ENCODE data around the gene JPH3. TPM values are rescaled to one million over a fixed set of nuclear protein-coding genes. Genes with fewer than 3 reads are reported as not detected.
A peak's percentile ranks its signal among the peaks of the same experiment; 100 is the strongest.

JPH3 gene
- polyA plus RNA-seq, 1 experiment: not detected

GRCh38 chr16:87569601-87570571, 32.4 kb upstream of the JPH3 start:
- POLR2A ChIA-PET: no interaction called here
- TF ChIP-seq CTCF (IDR thresholded peaks at IDR 0.05; ENCODE audit: insufficient read depth, low read depth, low read length): no peak

GRCh38 chr16:87570572-87570937, 31.8 kb upstream of the JPH3 start:
- ChIA-PET POLR2A (no interaction called here), CTCF (interaction anchor here (0.8 to 4.1 kb wide), 11 partner anchors 8 to 182 kb away, joined by 3 to 23 read pairs (median 7); no protein-coding TSS in a partner anchor)
- Histone ChIP-seq H3K36me3 (ENCODE audit: control insufficient read depth, insufficient read depth, low read length) (no peaks in the 10 kb centered on the region), H3K4me3 (ENCODE audit: low read depth, low read length) (no peak overlapping the region), H3K27me3 (ENCODE audit: control insufficient read depth, insufficient read depth, low read length) (peaks cover 3% of the 10 kb centered on the region; the same call in 1 of the 2 replicates)
- no peak for TF ChIP-seq CTCF (IDR thresholded peaks at IDR 0.05; ENCODE audit: insufficient read depth, low read depth, low read length)
- DNase-seq (ENCODE audit: low read depth): no peak

More at GRCh38 chr16:87569601-87570571, 32.4 kb upstream of the JPH3 start:
- no peak overlapping the region for H3K4me3 ChIP-seq (ENCODE audit: low read depth, low read length)
- H3K36me3 ChIP-seq (ENCODE audit: control insufficient read depth, insufficient read depth, low read length): no peaks in the 10 kb centered on the region
- peaks cover 2% of the 10 kb centered on the region; the same call in 1 of the 2 replicates for H3K27me3 ChIP-seq (ENCODE audit: control insufficient read depth, insufficient read depth, low read length)
- CTCF ChIA-PET: interaction anchor here (0.8 to 4.1 kb wide), 10 partner anchors 7 to 182 kb away, joined by 3 to 23 read pairs (median 5); no protein-coding TSS in a partner anchor
- DNase-seq (ENCODE audit: low read depth): no peak

- peaks cover 2% of the 10 kb centered on the region; the same call in 1 of the 2 replicates for H3K27me3 ChIP-seq (ENCODE audit: control insufficient read depth, insufficient read depth, low read length)
- ChIA-PET CTCF (interaction anchor here (0.6 to 4.1 kb wide), 19 partner anchors 8 to 528 kb away, joined by 3 to 23 read pairs (median 3); partner anchors contain the start of gene KLHDC4), POLR2A (no interaction called here)
- peak; percentile 62 for TF ChIP-seq CTCF (IDR thresholded peaks at IDR 0.05; ENCODE audit: insufficient read depth, low read depth, low read length)
- no peaks in the 10 kb centered on the region for H3K36me3 ChIP-seq (ENCODE audit: control insufficient read depth, insufficient read depth, low read length)
- no peak for DNase-seq (ENCODE audit: low read depth)
- no peak overlapping the region for H3K4me3 ChIP-seq (ENCODE audit: low read depth, low read length)
These were observed 31.1 kb upstream of the JPH3 start for GRCh38 chr16:87570938-87571867.

GRCh38 chr16:87571868-87572244, 30.5 kb upstream of the JPH3 start:
- POLR2A ChIA-PET: no interaction called here

More at GRCh38 chr16:87571868-87572244, 30.5 kb upstream of the JPH3 start:
- CTCF ChIA-PET: interaction anchor here (0.6 to 4.1 kb wide), 13 partner anchors 9 to 250 kb away, joined by 3 to 23 read pairs (median 4); no protein-coding TSS in a partner anchor
- Histone ChIP-seq H3K4me3 (ENCODE audit: low read depth, low read length) (no peak overlapping the region), H3K27me3 (ENCODE audit: control insufficient read depth, insufficient read depth, low read length) (peaks cover 2% of the 10 kb centered on the region; the same call in 1 of the 2 replicates), H3K36me3 (ENCODE audit: control insufficient read depth, insufficient read depth, low read length) (no peaks in the 10 kb centered on the region)
- DNase-seq (ENCODE audit: low read depth): no peak
- TF ChIP-seq CTCF (IDR thresholded peaks at IDR 0.05; ENCODE audit: insufficient read depth, low read depth, low read length): no peak

All from BJ (cell line).